ENCODE data around the gene ADAMTS2. TPM values are rescaled to one million over a fixed set of nuclear protein-coding genes. Genes with fewer than 3 reads are reported as not detected.

The ADAMTS2 gene
- total RNA-seq, 6 experiments from 2014 or later: 31.5 to 38.4 (median 34.1) TPM

GRCh38 chr5:179124853-179125788 is 220.1 kb downstream of the ADAMTS2 start:
- peaks cover 1% of the 10 kb centered on the region for H3K27me3 Mint-ChIP-seq (ENCODE audit: insufficient read depth)
- H3K9me3 Mint-ChIP-seq: no peaks in the 10 kb centered on the region; the same call in 1 of the 2 replicates
- no peak overlapping the region for H3K4me3 Mint-ChIP-seq
- DNase-seq: no peak
- no peak overlapping the region for H3K27ac Mint-ChIP-seq
- H3K36me3 Mint-ChIP-seq (ENCODE audit: low read depth): peaks cover 23% of the 10 kb centered on the region
- no peak for TF ChIP-seq CTCF (IDR thresholded peaks at IDR 0.05)
- no peaks in the 10 kb centered on the region for H3K4me1 Mint-ChIP-seq (ENCODE audit: low read depth)

DNA sequence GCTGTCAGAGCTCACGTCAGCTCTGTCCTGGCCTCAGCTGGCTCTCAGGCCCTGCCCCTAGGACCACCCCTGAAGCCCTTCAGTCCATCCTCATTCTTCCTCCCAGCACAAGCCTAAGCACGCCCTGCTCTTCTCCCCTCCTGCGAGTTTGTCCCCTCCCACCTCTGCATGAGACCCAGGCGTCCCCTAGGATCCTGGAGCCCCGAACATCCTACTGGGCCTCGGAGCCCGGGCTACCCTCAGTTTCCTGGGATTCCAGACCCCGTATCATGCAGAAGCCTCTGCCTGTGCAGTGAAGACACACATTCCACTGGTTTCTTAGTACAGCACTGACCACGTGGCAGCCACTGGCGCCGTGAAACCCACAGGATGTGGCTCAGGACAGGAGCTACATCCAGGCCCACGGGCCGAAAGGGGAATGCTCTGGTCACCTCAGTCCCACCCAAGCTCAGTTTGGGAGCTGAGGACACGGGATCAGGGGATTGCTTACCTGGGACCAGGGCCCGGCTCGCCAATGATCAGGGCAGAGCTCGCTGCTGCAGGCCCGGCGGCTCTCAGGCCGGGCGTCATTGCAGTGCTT is 220.9 kb downstream of the ADAMTS2 start:
- H3K4me1 Mint-ChIP-seq (ENCODE audit: low read depth): no peaks in the 10 kb centered on the region
- H3K4me3 Mint-ChIP-seq: no peak overlapping the region
- H3K9me3 Mint-ChIP-seq: no peaks in the 10 kb centered on the region; the same call in 1 of the 2 replicates
- H3K27me3 Mint-ChIP-seq (ENCODE audit: insufficient read depth): peaks cover 1% of the 10 kb centered on the region
- no peak overlapping the region for H3K27ac Mint-ChIP-seq
- peaks cover 27% of the 10 kb centered on the region for H3K36me3 Mint-ChIP-seq (ENCODE audit: low read depth)
- no peak for DNase-seq
- no peak for TF ChIP-seq CTCF (IDR thresholded peaks at IDR 0.05)

DNA sequence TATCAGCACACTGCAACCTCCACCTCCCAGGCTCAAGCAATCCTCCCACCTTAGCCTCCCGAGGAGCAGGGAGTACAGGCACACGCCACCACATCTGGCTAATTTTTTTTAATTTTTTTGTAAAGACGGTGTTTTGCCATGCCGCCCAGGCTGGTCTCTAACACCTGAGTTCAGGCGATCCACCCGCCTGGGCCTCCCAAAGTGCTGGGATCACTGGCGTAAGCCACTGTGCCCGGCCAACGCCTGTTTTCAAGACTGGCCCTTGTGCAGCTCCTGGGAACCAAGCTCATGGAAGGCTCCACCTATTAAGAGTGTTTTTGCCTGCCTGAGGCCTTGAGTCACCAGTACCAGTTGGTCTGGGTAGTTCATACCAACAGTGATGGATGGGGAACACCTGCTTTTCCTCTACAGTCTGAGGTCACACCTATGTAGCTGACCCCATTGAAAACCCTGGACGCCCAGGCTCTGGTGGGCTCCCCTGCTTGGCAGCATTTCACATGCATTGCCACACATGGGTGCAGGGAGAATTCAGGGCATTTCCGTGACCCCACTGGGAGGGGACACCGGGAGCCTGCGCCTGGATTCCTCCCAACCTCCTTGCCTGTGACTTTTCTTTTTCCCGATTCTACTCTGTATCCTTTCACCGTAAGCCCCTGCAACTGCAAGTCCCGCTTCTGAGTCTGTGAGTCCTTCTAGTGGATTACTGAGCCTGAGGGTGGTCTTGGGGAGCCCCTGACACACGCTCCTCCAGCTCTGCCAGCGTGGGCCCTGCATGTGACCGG is 221.6 kb downstream of the ADAMTS2 start:
- Mint-ChIP-seq H3K36me3 (ENCODE audit: low read depth) (peaks cover 25% of the 10 kb centered on the region), H3K27ac (no peak overlapping the region)
- no peak for DNase-seq

DNA sequence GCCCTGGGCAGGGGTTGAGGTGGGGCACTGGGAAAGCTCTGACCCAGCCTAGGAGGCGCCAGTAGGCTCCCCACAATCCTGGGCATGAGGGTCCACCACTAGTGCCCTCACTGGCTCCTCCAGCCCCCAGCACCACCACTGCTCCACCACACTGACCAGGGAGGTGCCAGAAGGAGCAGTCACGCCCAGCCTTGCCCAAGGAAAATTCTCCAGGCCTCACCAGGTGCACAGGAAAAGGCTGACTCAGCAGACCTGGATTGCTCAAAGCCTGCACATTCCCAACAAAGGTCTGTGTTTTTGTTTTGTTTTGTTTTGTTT is 222.2 kb downstream of the ADAMTS2 start:
- H3K9me3 Mint-ChIP-seq: no peaks in the 10 kb centered on the region; the same call in 1 of the 2 replicates
- H3K36me3 Mint-ChIP-seq (ENCODE audit: low read depth): peaks cover 30% of the 10 kb centered on the region
- TF ChIP-seq CTCF (IDR thresholded peaks at IDR 0.05): no peak
- H3K27me3 Mint-ChIP-seq (ENCODE audit: insufficient read depth): peaks cover 1% of the 10 kb centered on the region
- no peaks in the 10 kb centered on the region for H3K4me1 Mint-ChIP-seq (ENCODE audit: low read depth)
- no peak for DNase-seq
- H3K4me3 Mint-ChIP-seq: no peak overlapping the region
- no peak overlapping the region for H3K27ac Mint-ChIP-seq

More for the DNA sequence above, 221.6 kb downstream of the ADAMTS2 start:
- H3K9me3 Mint-ChIP-seq: no peaks in the 10 kb centered on the region; the same call in 1 of the 2 replicates
- H3K27me3 Mint-ChIP-seq (ENCODE audit: insufficient read depth): peaks cover 1% of the 10 kb centered on the region
- H3K4me3 Mint-ChIP-seq: no peak overlapping the region
- H3K4me1 Mint-ChIP-seq (ENCODE audit: low read depth): no peaks in the 10 kb centered on the region
- no peak for TF ChIP-seq CTCF (IDR thresholded peaks at IDR 0.05)

- Mint-ChIP-seq H3K4me3 (no peak overlapping the region), H3K9me3 (no peaks in the 10 kb centered on the region; the same call in 1 of the 2 replicates), H3K4me1 (ENCODE audit: low read depth) (no peaks in the 10 kb centered on the region), H3K27me3 (ENCODE audit: insufficient read depth) (peaks cover 1% of the 10 kb centered on the region), H3K27ac (no peak overlapping the region), H3K36me3 (ENCODE audit: low read depth) (peaks cover 29% of the 10 kb centered on the region)
- DNase-seq: no peak
- no peak for TF ChIP-seq CTCF (IDR thresholded peaks at IDR 0.05)
These were observed 222.7 kb downstream of the ADAMTS2 start for GRCh38 chr5:179122411-179123108.
